Uterus (tissue), 2 donors: Measurements from ENCODE around the gene CACNA1A.

Source experiments
- CTCF ChIP-seq, 4 experiments: fragments of 200-600 bp in 2 of 4; fragments of 450-650 bp in 2 of 4; sonication (generic) in 2 of 4; IDR thresholded peaks; one replicate each; pipeline ENCODE4 v1.5.1; 2016 to 2019; ENCODE audit warnings: antibody characterized with exemption in 4 of 4, mild to moderate bottlenecking in 2 of 4, moderate library complexity in 1 of 4
- POLR2A ChIP-seq, 2 donors: fragments of 450-650 bp; IDR thresholded peaks; one replicate each; pipeline ENCODE4 v1.6.1; 2016; ENCODE audit warnings: antibody characterized with exemption in 2 of 2, mild to moderate bottlenecking in 1 of 2, moderate library complexity in 1 of 2

- no peak for TF ChIP-seq CTCF (IDR thresholded peaks at IDR 0.05)
- no peak for TF ChIP-seq POLR2A (IDR thresholded peaks at IDR 0.05)
Measured at GRCh38 chr19:13214036-13214730, 292.1 kb downstream of the CACNA1A start.
